Activated CD4-positive, alpha-beta T cell treated with anti-CD3 and anti-CD28 coated beads, Interleukin-10, Interleukin-2, amounts not matched to agents 100 ng/mL and 50 ng/mL, durations not matched to agents 16 hours and 8 hours (primary cell): ENCODE data around the gene PDE4C.

Experiments used
- DNase-seq: peaks from one replicate; pipeline ENCODE4 v3.0.0-alpha.2; 2020

Gene PDE4C

GRCh38 chr19:18254546-18255503, 28.6 kb upstream of the PDE4C start:
- DNase-seq, result no peak

GRCh38 chr19:18253716-18254115, 27.5 kb upstream of the PDE4C start:
- no peak for DNase-seq

GRCh38 chr19:18253130-18253529, 26.9 kb upstream of the PDE4C start:
- DNase-seq, result no peak

DNA sequence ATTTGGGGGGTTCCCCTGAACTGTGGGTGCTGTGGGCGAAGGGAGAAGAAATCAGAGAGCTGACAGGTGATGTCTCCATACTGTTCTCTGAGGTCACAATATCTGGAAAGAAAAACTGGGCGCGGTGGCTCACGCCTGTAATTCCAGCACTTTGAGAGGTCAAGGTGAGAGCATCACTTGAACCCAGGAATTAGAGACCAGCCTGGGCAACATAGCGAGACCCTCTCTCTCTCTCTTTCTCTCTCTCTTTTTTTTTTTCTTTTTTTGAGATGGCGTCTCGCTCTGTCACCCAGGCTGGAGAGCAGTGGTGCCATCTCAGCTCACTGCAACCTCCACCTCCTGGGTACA, 26.1 kb upstream of the PDE4C start:
- no peak for DNase-seq

- peak; percentile 82 for DNase-seq
Measured at GRCh38 chr19:18251587-18252369, 25.5 kb upstream of the PDE4C start.

DNA sequence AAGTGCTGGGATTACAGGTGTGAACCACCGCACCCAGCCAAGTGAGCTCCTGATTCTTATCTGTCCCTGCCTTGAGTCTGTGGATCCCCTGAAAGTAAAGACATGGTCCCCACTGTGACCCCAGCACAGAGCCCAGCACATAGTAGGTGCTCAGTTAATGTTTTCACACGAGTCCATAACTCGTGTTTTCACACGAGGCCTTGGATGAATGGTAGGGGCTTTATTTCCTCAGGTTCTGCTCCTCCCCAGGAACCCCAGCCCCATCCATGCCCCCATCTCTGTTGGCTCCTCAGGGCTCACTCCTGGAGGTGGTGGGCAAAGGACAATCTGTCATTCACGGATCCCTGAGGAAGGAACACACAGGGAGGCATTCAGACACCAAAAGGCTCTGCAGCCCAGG, 23.6 kb upstream of the PDE4C start:
- no peak for DNase-seq

- DNase-seq, result no peak
Measured at GRCh38 chr19:18245297-18245696, 19.1 kb upstream of the PDE4C start.

DNA sequence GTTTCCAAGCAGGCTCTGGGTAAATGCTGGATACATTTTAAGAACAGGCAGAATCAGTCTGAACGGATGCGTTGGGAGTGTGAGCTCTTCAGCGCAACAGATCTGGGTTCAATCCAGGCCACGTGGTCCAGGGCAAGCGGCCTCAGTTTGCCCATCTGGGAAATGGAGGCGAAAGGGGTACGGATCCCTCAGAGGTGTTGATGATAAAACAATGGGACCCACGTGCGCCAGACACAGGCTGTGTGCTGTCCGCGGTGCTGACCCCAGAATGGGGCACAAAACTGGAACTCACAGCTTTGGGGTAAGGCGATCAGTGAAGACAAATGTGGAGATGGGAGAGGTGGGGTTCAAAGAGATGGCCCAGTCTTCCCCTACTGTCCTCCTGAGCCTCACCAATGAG, 13.1 kb upstream of the PDE4C start:
- no peak for DNase-seq

GRCh38 chr19:18234194-18234593, 8.0 kb upstream of the PDE4C start:
- no peak for DNase-seq

GRCh38 chr19:18233224-18233825, 7.1 kb upstream of the PDE4C start:
- peak; percentile 34 for DNase-seq

- DNase-seq, result no peak
Measured at GRCh38 chr19:18232540-18233223, 6.4 kb upstream of the PDE4C start.

DNA sequence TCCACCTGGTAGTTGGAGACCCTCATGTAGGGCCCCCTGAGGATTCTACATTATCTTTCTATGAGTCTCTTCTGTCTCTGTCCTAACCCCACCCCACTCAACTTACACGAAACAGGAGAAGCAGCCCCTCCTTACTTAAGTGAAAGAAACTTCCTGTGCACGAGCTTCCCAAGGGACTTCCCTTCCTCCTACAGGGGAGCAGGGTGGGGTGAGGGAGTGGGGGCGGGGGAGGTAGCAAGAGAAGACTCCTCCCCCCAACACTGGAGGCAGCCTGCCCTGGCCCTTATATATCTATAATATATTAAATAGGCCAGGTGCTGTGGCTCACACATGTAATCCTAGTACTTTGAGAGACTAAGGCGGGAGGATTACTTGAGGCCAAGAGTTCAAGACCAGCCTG, 5.5 kb upstream of the PDE4C start:
- DNase-seq, result no peak

- no peak for DNase-seq
Measured at GRCh38 chr19:18230941-18231734, 4.9 kb upstream of the PDE4C start.

DNA sequence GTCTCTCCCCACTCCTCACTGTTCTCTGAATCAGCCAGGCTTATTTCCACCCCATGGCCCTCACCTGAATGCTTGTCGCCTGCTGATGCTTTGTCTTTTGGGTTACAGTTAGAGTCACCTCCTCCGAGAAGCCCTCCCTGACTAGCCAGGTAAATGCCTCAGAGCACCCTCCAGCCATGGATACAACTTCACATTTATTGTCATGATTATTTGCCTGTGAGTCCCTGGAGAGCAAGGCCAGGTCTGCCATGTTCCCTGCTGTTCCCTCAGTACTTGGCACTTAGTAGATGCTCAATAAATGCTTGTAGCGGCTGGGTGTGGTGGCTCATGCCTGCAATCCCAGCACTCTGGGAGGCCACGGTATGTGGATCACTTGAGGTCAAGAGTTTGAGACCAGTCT, 3.7 kb upstream of the PDE4C start:
- no peak for DNase-seq

DNA sequence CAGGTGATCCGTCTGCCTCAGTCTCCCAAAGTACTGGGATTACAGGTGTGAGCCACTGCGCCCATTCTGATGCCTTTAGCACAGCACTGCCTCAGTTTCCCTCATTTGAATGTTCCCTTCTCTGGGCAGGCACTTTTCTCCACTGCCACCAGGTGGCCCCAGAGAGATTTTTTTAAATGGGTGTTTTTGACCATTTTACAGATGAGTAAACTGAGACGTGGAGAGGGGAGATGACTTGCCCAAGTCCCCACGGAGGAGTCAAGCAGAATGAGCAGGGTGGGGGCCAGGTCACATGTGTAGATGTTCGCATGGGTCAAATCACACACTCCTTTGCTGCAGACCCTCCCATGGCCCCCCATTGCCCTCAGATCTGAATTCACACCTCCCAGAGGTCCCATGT, 3.2 kb upstream of the PDE4C start:
- DNase-seq, result peak; percentile 26

- no peak for DNase-seq
Measured at GRCh38 chr19:18227781-18228271, 1.6 kb upstream of the PDE4C start.

DNA sequence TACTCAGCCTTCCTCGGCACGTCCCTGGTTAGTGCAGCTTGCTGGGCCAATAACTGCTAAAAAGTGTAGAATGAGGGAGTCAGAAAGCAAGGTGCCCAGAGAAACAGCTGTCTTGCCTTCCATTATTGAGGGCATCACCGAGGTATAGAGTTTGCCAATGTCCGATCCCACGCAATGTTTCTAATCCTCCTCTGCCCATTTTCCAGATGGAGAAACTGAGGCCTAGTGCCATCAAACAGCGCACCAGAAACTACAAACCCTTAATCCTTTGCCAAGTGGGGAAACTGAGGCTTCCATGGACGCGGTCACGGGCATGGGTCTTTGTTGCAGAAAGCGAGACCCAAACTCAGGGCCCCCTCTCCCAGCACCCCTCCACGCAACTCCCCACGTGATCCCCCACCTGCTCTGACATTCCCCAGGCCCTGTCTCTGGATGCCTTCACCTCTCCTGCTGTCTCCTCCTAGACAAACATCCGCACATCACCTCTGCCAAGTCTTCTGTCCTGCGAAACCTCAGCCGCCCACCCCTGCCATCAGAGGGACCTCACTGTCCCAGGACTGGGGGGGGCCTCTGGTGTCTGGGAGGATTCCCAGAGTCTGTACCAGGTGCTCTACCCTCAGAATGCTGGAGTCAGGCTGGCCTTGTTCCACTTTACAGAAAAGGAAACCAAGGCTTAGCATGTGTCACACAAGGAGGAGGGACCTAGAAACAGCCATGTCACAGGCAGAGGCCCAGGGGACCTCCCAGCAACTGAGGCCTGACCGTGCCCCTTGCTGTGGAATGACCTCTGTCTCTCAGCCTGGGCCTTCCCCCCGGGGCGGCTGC, 930 bp upstream of the PDE4C start:
- DNase-seq, result no peak

DNA sequence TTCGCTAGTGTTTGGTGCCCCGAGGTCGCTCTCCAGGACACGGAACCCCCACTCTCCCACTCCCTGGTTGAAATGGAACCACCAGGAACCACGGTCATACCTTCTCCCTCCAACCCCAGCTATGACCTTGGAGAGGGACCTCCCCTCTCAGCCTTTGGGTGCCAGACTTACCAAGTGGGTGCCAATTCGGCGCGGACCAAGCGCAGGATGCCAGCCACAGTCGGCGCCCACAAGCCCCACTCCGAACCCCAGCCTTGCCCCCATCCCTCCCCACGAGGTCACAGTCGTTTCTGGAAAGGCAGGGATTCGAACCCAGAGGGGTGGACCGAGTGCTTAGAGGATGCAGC, 910 bp downstream of the PDE4C start:
- DNase-seq, result no peak

DNA sequence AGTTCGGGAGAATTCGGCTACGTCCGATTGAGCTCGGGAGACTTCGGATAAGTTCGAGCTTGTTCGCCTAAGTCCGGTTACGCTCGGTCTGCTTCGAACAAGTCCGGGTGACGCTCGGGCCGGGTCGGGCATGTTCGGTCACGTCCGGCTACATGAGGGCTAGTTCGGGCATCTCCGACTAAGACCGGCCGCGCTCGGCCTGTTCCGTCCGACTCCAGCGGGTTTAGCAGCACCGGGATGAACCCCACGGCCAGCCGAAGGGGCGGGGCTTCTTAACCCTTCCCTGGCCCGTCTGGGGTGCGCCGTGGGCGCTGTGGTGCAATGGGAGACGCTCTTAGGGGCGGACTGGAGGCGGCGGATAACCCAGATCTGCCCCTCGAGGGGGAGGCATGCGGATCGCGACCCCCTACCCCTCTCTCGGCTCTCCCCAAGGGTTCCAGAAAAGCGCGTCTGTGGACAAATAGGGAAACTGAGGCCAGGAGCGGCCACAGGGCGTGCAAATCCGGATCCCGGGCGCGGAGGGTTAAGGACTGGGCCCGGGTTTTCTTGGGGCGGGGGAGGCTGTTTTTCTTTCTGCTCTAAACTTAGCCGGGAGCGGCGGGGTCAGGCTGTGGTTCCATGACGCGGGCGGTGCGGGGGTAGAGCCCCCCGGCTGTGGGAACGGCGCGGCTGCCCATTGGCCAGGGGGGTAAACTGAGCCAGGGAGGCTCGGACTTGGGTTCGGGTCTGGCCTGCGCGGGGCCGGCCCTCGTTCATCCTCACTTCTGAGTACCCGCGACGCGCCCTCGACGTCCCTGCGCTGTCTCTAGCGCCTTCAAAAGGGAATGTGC, 1.5 kb downstream of the PDE4C start:
- DNase-seq, result peak; percentile 97

DNA sequence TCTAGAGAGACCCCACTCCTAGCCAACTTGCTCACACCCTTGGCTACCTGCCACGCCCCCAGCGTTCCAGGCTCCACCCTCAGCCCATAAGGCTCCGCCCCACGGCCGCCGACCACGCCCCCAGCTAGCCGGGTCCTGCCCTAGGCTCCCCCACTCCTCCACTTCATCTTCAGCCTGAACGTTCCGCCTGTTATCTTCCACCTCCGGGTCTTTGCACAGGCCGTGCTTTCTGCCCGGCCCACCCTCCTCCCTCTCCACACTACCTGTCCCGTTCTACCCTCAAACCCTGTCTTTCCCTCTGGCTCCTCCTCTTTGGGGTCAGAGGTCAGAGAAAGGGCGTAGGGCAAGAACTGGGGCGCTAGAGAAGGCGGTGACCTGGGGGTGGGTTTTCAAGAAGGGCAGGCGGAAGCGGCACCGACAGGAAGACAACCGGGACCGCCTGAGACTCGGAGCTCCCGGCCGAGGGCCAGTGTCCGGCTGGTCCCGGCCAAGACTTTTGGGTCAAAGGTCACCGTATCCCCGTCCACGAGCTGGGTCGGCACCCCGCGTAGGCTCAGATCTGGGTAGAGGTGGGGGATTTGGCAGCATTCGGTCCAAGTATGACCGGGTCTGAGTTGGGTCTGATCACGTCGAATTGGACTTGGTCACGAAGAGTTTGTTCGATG, 2.2 kb downstream of the PDE4C start:
- peak; percentile 43 for DNase-seq
